ENCODE results near the gene PRKCA.
A peak's percentile ranks its signal among the peaks of the same experiment; 100 is the strongest.
"Not testable (repeated sequence)": the region's sequence is repeated elsewhere in the genome, so short reads cannot be mapped to it uniquely, and the experiment has no call there.

PRKCA gene

GRCh38 chr17:66319226-66319625, 16.8 kb downstream of the PRKCA start:
- Histone ChIP-seq H3K9me3 (ENCODE audit: control insufficient read depth, low read length) (peaks cover 11% of the 10 kb centered on the region), H3K4me1 (ENCODE audit: control insufficient read depth, insufficient read depth, low read length, poor library complexity, severe bottlenecking) (no peaks in the 10 kb centered on the region), H3K27me3 (replicated peaks; ENCODE audit: control insufficient read depth, insufficient read depth, low read length, poor library complexity, severe bottlenecking) (no peaks in the 10 kb centered on the region), H3K36me3 (ENCODE audit: control insufficient read depth, insufficient read depth, low read length) (no peaks in the 10 kb centered on the region), H3K4me3 (ENCODE audit: insufficient read depth, low read depth, low read length, poor library complexity, severe bottlenecking) (no peak overlapping the region), H3K27ac (ENCODE audit: insufficient read depth, low read length, poor library complexity, severe bottlenecking) (no peak overlapping the region)
- DNase-seq, result no peak

- H3K27ac ChIP-seq (ENCODE audit: insufficient read depth, low read length, poor library complexity, severe bottlenecking), result no peak overlapping the region
- H3K9me3 ChIP-seq (ENCODE audit: control insufficient read depth, low read length), result peaks cover 11% of the 10 kb centered on the region
- no peak overlapping the region for H3K4me3 ChIP-seq (ENCODE audit: insufficient read depth, low read depth, low read length, poor library complexity, severe bottlenecking)
- DNase-seq, result no peak
- H3K36me3 ChIP-seq (ENCODE audit: control insufficient read depth, insufficient read depth, low read length), result no peaks in the 10 kb centered on the region
- peaks cover 15% of the 10 kb centered on the region for H3K4me1 ChIP-seq (ENCODE audit: control insufficient read depth, insufficient read depth, low read length, poor library complexity, severe bottlenecking)
- no peaks in the 10 kb centered on the region for H3K27me3 ChIP-seq (replicated peaks; ENCODE audit: control insufficient read depth, insufficient read depth, low read length, poor library complexity, severe bottlenecking)
Measured at GRCh38 chr17:66322764-66323163, 20.4 kb downstream of the PRKCA start.

GRCh38 chr17:66324381-66325004, 22.1 kb downstream of the PRKCA start:
- Histone ChIP-seq H3K4me1 (ENCODE audit: control insufficient read depth, insufficient read depth, low read length, poor library complexity, severe bottlenecking) (peaks cover 24% of the 10 kb centered on the region), H3K9me3 (ENCODE audit: control insufficient read depth, low read length) (peaks cover 11% of the 10 kb centered on the region)
- H3K27ac ChIP-seq (ENCODE audit: insufficient read depth, low read length, poor library complexity, severe bottlenecking); H3K36me3 ChIP-seq (ENCODE audit: control insufficient read depth, insufficient read depth, low read length); DNase-seq; H3K27me3 ChIP-seq (replicated peaks; ENCODE audit: control insufficient read depth, insufficient read depth, low read length, poor library complexity, severe bottlenecking); H3K4me3 ChIP-seq (ENCODE audit: insufficient read depth, low read depth, low read length, poor library complexity, severe bottlenecking): not testable (repeated sequence)

GRCh38 chr17:66326476-66327047, 24.1 kb downstream of the PRKCA start:
- no peak for DNase-seq
- Histone ChIP-seq H3K27ac (ENCODE audit: insufficient read depth, low read length, poor library complexity, severe bottlenecking) (peak overlapping the region; percentile 11), H3K9me3 (ENCODE audit: control insufficient read depth, low read length) (peaks cover 4% of the 10 kb centered on the region), H3K36me3 (ENCODE audit: control insufficient read depth, insufficient read depth, low read length) (no peaks in the 10 kb centered on the region), H3K4me1 (ENCODE audit: control insufficient read depth, insufficient read depth, low read length, poor library complexity, severe bottlenecking) (peaks cover 36% of the 10 kb centered on the region), H3K4me3 (ENCODE audit: insufficient read depth, low read depth, low read length, poor library complexity, severe bottlenecking) (no peak overlapping the region), H3K27me3 (replicated peaks; ENCODE audit: control insufficient read depth, insufficient read depth, low read length, poor library complexity, severe bottlenecking) (no peaks in the 10 kb centered on the region)

GRCh38 chr17:66330646-66331037, 28.2 kb downstream of the PRKCA start:
- H3K4me1 ChIP-seq (ENCODE audit: control insufficient read depth, insufficient read depth, low read length, poor library complexity, severe bottlenecking), result peaks cover 38% of the 10 kb centered on the region

GRCh38 chr17:66331038-66331816, 28.8 kb downstream of the PRKCA start:
- Histone ChIP-seq H3K4me1 (ENCODE audit: control insufficient read depth, insufficient read depth, low read length, poor library complexity, severe bottlenecking) (peaks cover 33% of the 10 kb centered on the region), H3K9me3 (ENCODE audit: control insufficient read depth, low read length) (no peaks in the 10 kb centered on the region), H3K36me3 (ENCODE audit: control insufficient read depth, insufficient read depth, low read length) (no peaks in the 10 kb centered on the region), H3K4me3 (ENCODE audit: insufficient read depth, low read depth, low read length, poor library complexity, severe bottlenecking) (peak overlapping the region; percentile 35), H3K27ac (ENCODE audit: insufficient read depth, low read length, poor library complexity, severe bottlenecking) (peak overlapping the region; percentile 62), H3K27me3 (replicated peaks; ENCODE audit: control insufficient read depth, insufficient read depth, low read length, poor library complexity, severe bottlenecking) (no peaks in the 10 kb centered on the region)
- DNase-seq, result no peak

More at GRCh38 chr17:66330646-66331037, 28.2 kb downstream of the PRKCA start:
- Histone ChIP-seq H3K27me3 (replicated peaks; ENCODE audit: control insufficient read depth, insufficient read depth, low read length, poor library complexity, severe bottlenecking) (no peaks in the 10 kb centered on the region), H3K36me3 (ENCODE audit: control insufficient read depth, insufficient read depth, low read length) (no peaks in the 10 kb centered on the region), H3K9me3 (ENCODE audit: control insufficient read depth, low read length) (no peaks in the 10 kb centered on the region), H3K4me3 (ENCODE audit: insufficient read depth, low read depth, low read length, poor library complexity, severe bottlenecking) (no peak overlapping the region), H3K27ac (ENCODE audit: insufficient read depth, low read length, poor library complexity, severe bottlenecking) (peak overlapping the region; percentile 62)
- no peak for DNase-seq

- H3K27ac ChIP-seq (ENCODE audit: insufficient read depth, low read length, poor library complexity, severe bottlenecking), result no peak overlapping the region
- no peaks in the 10 kb centered on the region for H3K36me3 ChIP-seq (ENCODE audit: control insufficient read depth, insufficient read depth, low read length)
- no peak for DNase-seq
- no peaks in the 10 kb centered on the region for H3K27me3 ChIP-seq (replicated peaks; ENCODE audit: control insufficient read depth, insufficient read depth, low read length, poor library complexity, severe bottlenecking)
- H3K4me1 ChIP-seq (ENCODE audit: control insufficient read depth, insufficient read depth, low read length, poor library complexity, severe bottlenecking), result peaks cover 26% of the 10 kb centered on the region
- H3K9me3 ChIP-seq (ENCODE audit: control insufficient read depth, low read length), result no peaks in the 10 kb centered on the region
- H3K4me3 ChIP-seq (ENCODE audit: insufficient read depth, low read depth, low read length, poor library complexity, severe bottlenecking), result no peak overlapping the region
Measured at GRCh38 chr17:66335797-66336196, 33.4 kb downstream of the PRKCA start.

GRCh38 chr17:66337268-66337667, 34.9 kb downstream of the PRKCA start:
- no peak for DNase-seq
- Histone ChIP-seq H3K9me3 (ENCODE audit: control insufficient read depth, low read length) (no peaks in the 10 kb centered on the region), H3K4me1 (ENCODE audit: control insufficient read depth, insufficient read depth, low read length, poor library complexity, severe bottlenecking) (peaks cover 20% of the 10 kb centered on the region), H3K27ac (ENCODE audit: insufficient read depth, low read length, poor library complexity, severe bottlenecking) (no peak overlapping the region), H3K4me3 (ENCODE audit: insufficient read depth, low read depth, low read length, poor library complexity, severe bottlenecking) (no peak overlapping the region), H3K36me3 (ENCODE audit: control insufficient read depth, insufficient read depth, low read length) (no peaks in the 10 kb centered on the region), H3K27me3 (replicated peaks; ENCODE audit: control insufficient read depth, insufficient read depth, low read length, poor library complexity, severe bottlenecking) (no peaks in the 10 kb centered on the region)

GRCh38 chr17:66337866-66338485, 35.6 kb downstream of the PRKCA start:
- DNase-seq, result no peak
- H3K27me3 ChIP-seq (replicated peaks; ENCODE audit: control insufficient read depth, insufficient read depth, low read length, poor library complexity, severe bottlenecking), result no peaks in the 10 kb centered on the region
- H3K4me3 ChIP-seq (ENCODE audit: insufficient read depth, low read depth, low read length, poor library complexity, severe bottlenecking), result no peak overlapping the region
- no peaks in the 10 kb centered on the region for H3K36me3 ChIP-seq (ENCODE audit: control insufficient read depth, insufficient read depth, low read length)
- H3K9me3 ChIP-seq (ENCODE audit: control insufficient read depth, low read length), result no peaks in the 10 kb centered on the region
- no peak overlapping the region for H3K27ac ChIP-seq (ENCODE audit: insufficient read depth, low read length, poor library complexity, severe bottlenecking)
- peaks cover 16% of the 10 kb centered on the region for H3K4me1 ChIP-seq (ENCODE audit: control insufficient read depth, insufficient read depth, low read length, poor library complexity, severe bottlenecking)

- Histone ChIP-seq H3K4me1 (ENCODE audit: control insufficient read depth, insufficient read depth, low read length, poor library complexity, severe bottlenecking) (peaks cover 9% of the 10 kb centered on the region), H3K9me3 (ENCODE audit: control insufficient read depth, low read length) (no peaks in the 10 kb centered on the region), H3K27ac (ENCODE audit: insufficient read depth, low read length, poor library complexity, severe bottlenecking) (no peak overlapping the region), H3K36me3 (ENCODE audit: control insufficient read depth, insufficient read depth, low read length) (no peaks in the 10 kb centered on the region), H3K27me3 (replicated peaks; ENCODE audit: control insufficient read depth, insufficient read depth, low read length, poor library complexity, severe bottlenecking) (no peaks in the 10 kb centered on the region), H3K4me3 (ENCODE audit: insufficient read depth, low read depth, low read length, poor library complexity, severe bottlenecking) (no peak overlapping the region)
- no peak for DNase-seq
Measured at GRCh38 chr17:66338937-66339336, 36.5 kb downstream of the PRKCA start.
